Neural cell (in vitro differentiated cells): ENCODE results near the gene EIF2D.

Experiments used
- EZH2 ChIP-seq: fragments of 200-600, 300-800 bp; shearing (Covaris generic), sonication (generic); IDR thresholded peaks from 2 replicates; pipeline ENCODE4 v1.6.1; 2014; ENCODE audit warnings: antibody characterized with exemption, low read length, borderline replicate concordance, mild to moderate bottlenecking; ENCODE audit not compliant: insufficient read depth, poor library complexity, severe bottlenecking
- POLR2AphosphoS5 ChIP-seq: IDR thresholded peaks from 2 replicates; pipeline ENCODE4 v1.6.1; 2012
- RAD21 ChIP-seq: fragments of 450-650 bp; conservative IDR thresholded peaks from 2 replicates; pipeline ENCODE4 v1.6.1; 2014; ENCODE audit warnings: antibody characterized with exemption, mild to moderate bottlenecking, moderate library complexity
- SMC3 ChIP-seq: fragments of 450-650 bp; conservative IDR thresholded peaks from 2 replicates; pipeline ENCODE4 v1.6.1; 2014; ENCODE audit warnings: antibody characterized with exemption, mild to moderate bottlenecking, moderate library complexity; ENCODE audit not compliant: poor library complexity
- TF ChIP-seq, protein P1 (sequence below): fragments of 450-650 bp; IDR thresholded peaks from 2 replicates; pipeline ENCODE4 v1.5.1; 2014; ENCODE audit warnings: antibody characterized with exemption, mild to moderate bottlenecking, moderate library complexity; ENCODE audit not compliant: poor library complexity, severe bottlenecking

DNA sequence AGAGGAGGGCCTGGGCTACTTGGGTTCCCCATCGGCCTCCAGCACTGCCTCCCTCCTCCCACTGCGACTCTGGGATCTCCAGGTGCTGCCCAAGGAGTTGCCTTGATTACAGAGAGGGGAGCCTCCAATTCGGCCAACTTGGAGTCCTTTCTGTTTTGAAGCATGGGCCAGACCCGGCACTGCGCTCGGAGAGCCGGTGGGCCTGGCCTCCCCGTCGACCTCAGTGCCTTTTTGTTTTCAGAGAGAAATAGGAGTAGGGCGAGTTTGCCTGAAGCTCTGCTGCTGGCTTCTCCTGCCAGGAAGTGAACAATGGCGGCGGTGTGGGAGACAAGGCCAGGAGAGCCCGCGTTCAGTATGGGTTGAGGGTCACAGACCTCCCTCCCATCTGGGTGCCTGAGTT is 24.4 kb downstream of the EIF2D start:
- TF ChIP-seq SMC3, result no peak
- no peak for TF ChIP-seq POLR2AphosphoS5
- TF ChIP-seq, protein P1, sequence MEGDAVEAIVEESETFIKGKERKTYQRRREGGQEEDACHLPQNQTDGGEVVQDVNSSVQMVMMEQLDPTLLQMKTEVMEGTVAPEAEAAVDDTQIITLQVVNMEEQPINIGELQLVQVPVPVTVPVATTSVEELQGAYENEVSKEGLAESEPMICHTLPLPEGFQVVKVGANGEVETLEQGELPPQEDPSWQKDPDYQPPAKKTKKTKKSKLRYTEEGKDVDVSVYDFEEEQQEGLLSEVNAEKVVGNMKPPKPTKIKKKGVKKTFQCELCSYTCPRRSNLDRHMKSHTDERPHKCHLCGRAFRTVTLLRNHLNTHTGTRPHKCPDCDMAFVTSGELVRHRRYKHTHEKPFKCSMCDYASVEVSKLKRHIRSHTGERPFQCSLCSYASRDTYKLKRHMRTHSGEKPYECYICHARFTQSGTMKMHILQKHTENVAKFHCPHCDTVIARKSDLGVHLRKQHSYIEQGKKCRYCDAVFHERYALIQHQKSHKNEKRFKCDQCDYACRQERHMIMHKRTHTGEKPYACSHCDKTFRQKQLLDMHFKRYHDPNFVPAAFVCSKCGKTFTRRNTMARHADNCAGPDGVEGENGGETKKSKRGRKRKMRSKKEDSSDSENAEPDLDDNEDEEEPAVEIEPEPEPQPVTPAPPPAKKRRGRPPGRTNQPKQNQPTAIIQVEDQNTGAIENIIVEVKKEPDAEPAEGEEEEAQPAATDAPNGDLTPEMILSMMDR, result no peak
- TF ChIP-seq RAD21, result no peak
- TF ChIP-seq EZH2, result no peak
